A549 treated with CpdA at 1 μM for 4 hours (cell line): ENCODE measurements around the gene S100A1. TPM values are rescaled to one million over a fixed set of nuclear protein-coding genes. Genes with fewer than 3 reads are reported as not detected.

Experiments
- total RNA-seq: library from RNA; stranded (reverse); fragments of 200-300 nt; extraction: Qiagen RNA extraction; gene quantifications from 5 replicates; pipeline ENCODE4 v1.2.3, GENCODE V29; 2022; ENCODE audit warnings: low read depth

S100A1 gene
- total RNA-seq: 0.55 to 0.96 TPM (median 0.86 TPM) in 4 of 5 replicates, not detected in the other

GRCh38 chr1:153627715-153628626 is at the start of gene S100A1:
Gene S100A1, plus strand, starts transcription at chr1:153628434. Its CDS starts 2,088 bp downstream, at chr1:153630522.

GRCh38 chr1:153612755-153613331 is 15.4 kb upstream of the S100A1 start, which contains the start of gene S100A16:
Gene S100A16, minus strand, starts transcription at chr1:153613137. Its CDS starts 4,986 bp downstream, at chr1:153608151.

GRCh38 chr1:153616144-153616916 is 11.9 kb upstream of the S100A1 start, which contains the start of gene S100A14:
Gene S100A14, minus strand, starts transcription at chr1:153616325. Its CDS starts 467 bp downstream, at chr1:153615858.

GRCh38 chr1:153626904-153627714 is 1.1 kb upstream of the S100A1 start, which contains the start of gene S100A13:
Gene S100A13, minus strand, starts transcription at chr1:153627505. Its CDS starts 1,033 bp downstream, at chr1:153626472.

GRCh38 chr1:153633754-153634665 is 5.8 kb downstream of the S100A1 start, which contains the start of gene CHTOP:
Gene CHTOP, plus strand, starts transcription at chr1:153634066. Its CDS starts 2,523 bp downstream, at chr1:153636589.

GRCh38 chr1:153658400-153659174 is 30.4 kb downstream of the S100A1 start, which contains the start of gene SNAPIN:
Gene SNAPIN, plus strand, starts transcription at chr1:153658703. Its CDS starts 41 bp downstream, at chr1:153658744.

GRCh38 chr1:153670859-153671627 is 42.8 kb downstream of the S100A1 start, which contains the start of gene ILF2:
Gene ILF2, minus strand, starts transcription at chr1:153670993. Its CDS starts 71 bp downstream, at chr1:153670922.

GRCh38 chr1:153678519-153679336 is 50.5 kb downstream of the S100A1 start, which contains the start of gene NPR1:
Gene NPR1, plus strand, starts transcription at chr1:153678688. Its CDS starts 421 bp downstream, at chr1:153679109.

Other genes starting within 250 kb of the S100A1 start
- gene S100A8, start 237.4 kb upstream of the S100A1 start, total RNA-seq: not detected in 5 replicates
- gene S100A7A, start 211.9 kb upstream of the S100A1 start, total RNA-seq: not detected in 5 replicates
- not detected in 5 replicates for gene S100A7, start 167.8 kb upstream of the S100A1 start, total RNA-seq
- gene S100A6, start 92.4 kb upstream of the S100A1 start, total RNA-seq: 3,123 to 3,674 TPM (median 3,479 TPM) in 5 replicates
- 0.65 to 1.2 TPM (median 0.79 TPM) in 5 replicates for gene S100A5, start 87.5 kb upstream of the S100A1 start, total RNA-seq
- gene S100A4, start 82.6 kb upstream of the S100A1 start, total RNA-seq: 1,624 to 1,839 TPM (median 1,665 TPM) in 5 replicates
- 88.7 to 106 TPM (median 92.8 TPM) in 5 replicates for gene S100A3, start 79.2 kb upstream of the S100A1 start, total RNA-seq
- 20.0 to 26.2 TPM (median 24.5 TPM) in 5 replicates for gene S100A2, start 62.6 kb upstream of the S100A1 start, total RNA-seq
- gene S100A16, start 15.3 kb upstream of the S100A1 start, total RNA-seq: 412 to 491 TPM (median 455 TPM) in 5 replicates
- gene S100A14, start 12.1 kb upstream of the S100A1 start, total RNA-seq: 0.40 to 0.79 TPM (median 0.50 TPM) in 5 replicates
- 148 to 177 TPM (median 176 TPM) in 5 replicates for gene S100A13, start 929 bp upstream of the S100A1 start, total RNA-seq
- gene CHTOP, start 5.6 kb downstream of the S100A1 start, total RNA-seq: 63.4 to 84.0 TPM (median 77.0 TPM) in 5 replicates
- gene SNAPIN, start 30.3 kb downstream of the S100A1 start, total RNA-seq: 52.0 to 63.2 TPM (median 56.4 TPM) in 5 replicates
- 268 to 297 TPM (median 278 TPM) in 5 replicates for gene ILF2, start 42.6 kb downstream of the S100A1 start, total RNA-seq
- 0.80 to 1.2 TPM (median 0.95 TPM) in 5 replicates for gene NPR1, start 50.3 kb downstream of the S100A1 start, total RNA-seq
- 18.5 to 22.8 TPM (median 21.8 TPM) in 5 replicates for gene INTS3, start 99.6 kb downstream of the S100A1 start, total RNA-seq
- 1.2 to 3.5 TPM (median 1.5 TPM) in 5 replicates for gene SLC27A3, start 147.0 kb downstream of the S100A1 start, total RNA-seq